ENCODE measurements around the gene ANKRA2.

ANKRA2 gene

GRCh38 chr5:73513996-73514395, 51.4 kb downstream of the ANKRA2 start:
- TF ChIP-seq ZBTB7A (IDR thresholded peaks at IDR 0.05; ENCODE audit: low read depth), result no peak
- TF ChIP-seq TAF1 (IDR thresholded peaks at IDR 0.05; ENCODE audit: low read depth), result no peak
- no peak for TF ChIP-seq TEAD4 (IDR thresholded peaks at IDR 0.05)
- TF ChIP-seq, protein P1, sequence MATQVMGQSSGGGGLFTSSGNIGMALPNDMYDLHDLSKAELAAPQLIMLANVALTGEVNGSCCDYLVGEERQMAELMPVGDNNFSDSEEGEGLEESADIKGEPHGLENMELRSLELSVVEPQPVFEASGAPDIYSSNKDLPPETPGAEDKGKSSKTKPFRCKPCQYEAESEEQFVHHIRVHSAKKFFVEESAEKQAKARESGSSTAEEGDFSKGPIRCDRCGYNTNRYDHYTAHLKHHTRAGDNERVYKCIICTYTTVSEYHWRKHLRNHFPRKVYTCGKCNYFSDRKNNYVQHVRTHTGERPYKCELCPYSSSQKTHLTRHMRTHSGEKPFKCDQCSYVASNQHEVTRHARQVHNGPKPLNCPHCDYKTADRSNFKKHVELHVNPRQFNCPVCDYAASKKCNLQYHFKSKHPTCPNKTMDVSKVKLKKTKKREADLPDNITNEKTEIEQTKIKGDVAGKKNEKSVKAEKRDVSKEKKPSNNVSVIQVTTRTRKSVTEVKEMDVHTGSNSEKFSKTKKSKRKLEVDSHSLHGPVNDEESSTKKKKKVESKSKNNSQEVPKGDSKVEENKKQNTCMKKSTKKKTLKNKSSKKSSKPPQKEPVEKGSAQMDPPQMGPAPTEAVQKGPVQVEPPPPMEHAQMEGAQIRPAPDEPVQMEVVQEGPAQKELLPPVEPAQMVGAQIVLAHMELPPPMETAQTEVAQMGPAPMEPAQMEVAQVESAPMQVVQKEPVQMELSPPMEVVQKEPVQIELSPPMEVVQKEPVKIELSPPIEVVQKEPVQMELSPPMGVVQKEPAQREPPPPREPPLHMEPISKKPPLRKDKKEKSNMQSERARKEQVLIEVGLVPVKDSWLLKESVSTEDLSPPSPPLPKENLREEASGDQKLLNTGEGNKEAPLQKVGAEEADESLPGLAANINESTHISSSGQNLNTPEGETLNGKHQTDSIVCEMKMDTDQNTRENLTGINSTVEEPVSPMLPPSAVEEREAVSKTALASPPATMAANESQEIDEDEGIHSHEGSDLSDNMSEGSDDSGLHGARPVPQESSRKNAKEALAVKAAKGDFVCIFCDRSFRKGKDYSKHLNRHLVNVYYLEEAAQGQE (IDR thresholded peaks at IDR 0.05; ENCODE audit: low read depth), result no peak
- no peak for TF ChIP-seq FOXM1 (IDR thresholded peaks at IDR 0.05; ENCODE audit: borderline replicate concordance, low read depth)
- TF ChIP-seq CREB1 (IDR thresholded peaks at IDR 0.05; ENCODE audit: low read depth), result no peak
- TF ChIP-seq RAD21 (IDR thresholded peaks at IDR 0.05; ENCODE audit: low read depth), result no peak
- TF ChIP-seq NFIC (IDR thresholded peaks at IDR 0.05), result no peak
- TF ChIP-seq EGR1 (IDR thresholded peaks at IDR 0.05), result no peak
- TF ChIP-seq, protein P2, sequence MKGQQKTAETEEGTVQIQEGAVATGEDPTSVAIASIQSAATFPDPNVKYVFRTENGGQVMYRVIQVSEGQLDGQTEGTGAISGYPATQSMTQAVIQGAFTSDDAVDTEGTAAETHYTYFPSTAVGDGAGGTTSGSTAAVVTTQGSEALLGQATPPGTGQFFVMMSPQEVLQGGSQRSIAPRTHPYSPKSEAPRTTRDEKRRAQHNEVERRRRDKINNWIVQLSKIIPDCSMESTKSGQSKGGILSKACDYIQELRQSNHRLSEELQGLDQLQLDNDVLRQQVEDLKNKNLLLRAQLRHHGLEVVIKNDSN (IDR thresholded peaks at IDR 0.05), result no peak
- TF ChIP-seq CEBPB (IDR thresholded peaks at IDR 0.05), result no peak
- TF ChIP-seq EP300 (IDR thresholded peaks at IDR 0.05; ENCODE audit: borderline replicate concordance), result no peak
- TF ChIP-seq YY1 (IDR thresholded peaks at IDR 0.05; ENCODE audit: low read depth), result no peak
- no peak for TF ChIP-seq MAX (IDR thresholded peaks at IDR 0.05)
- TF ChIP-seq TCF12 (IDR thresholded peaks at IDR 0.05; ENCODE audit: low read depth), result no peak

DNA sequence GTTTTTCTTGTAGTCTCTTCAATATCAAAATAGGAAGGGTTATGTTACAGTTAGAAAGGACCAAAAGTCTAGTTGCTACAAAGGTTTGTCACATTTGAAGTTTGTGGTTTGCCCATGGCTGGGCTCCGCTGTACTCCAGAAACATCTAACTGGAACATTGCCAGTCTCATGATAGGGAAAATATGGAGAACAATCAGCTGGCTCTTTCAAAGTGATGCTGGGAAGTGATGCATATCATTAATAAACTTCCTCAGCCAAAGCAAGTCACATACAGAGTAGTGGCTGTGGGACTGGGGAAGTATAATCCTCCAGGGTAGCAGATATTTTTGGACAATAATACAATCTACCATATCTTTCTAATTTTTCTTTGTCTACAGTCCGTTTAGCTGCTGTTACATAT, 58.4 kb downstream of the ANKRA2 start:
- TF ChIP-seq TAF1 (IDR thresholded peaks at IDR 0.05; ENCODE audit: low read depth) (no peak), CREB1 (IDR thresholded peaks at IDR 0.05; ENCODE audit: low read depth) (no peak), FOXM1 (IDR thresholded peaks at IDR 0.05; ENCODE audit: borderline replicate concordance, low read depth) (no peak), RAD21 (IDR thresholded peaks at IDR 0.05; ENCODE audit: low read depth) (no peak), TEAD4 (IDR thresholded peaks at IDR 0.05) (no peak), CEBPB (IDR thresholded peaks at IDR 0.05) (no peak), ZBTB7A (IDR thresholded peaks at IDR 0.05; ENCODE audit: low read depth) (no peak), EGR1 (IDR thresholded peaks at IDR 0.05) (no peak), YY1 (IDR thresholded peaks at IDR 0.05; ENCODE audit: low read depth) (no peak), MAX (IDR thresholded peaks at IDR 0.05) (no peak), TCF12 (IDR thresholded peaks at IDR 0.05; ENCODE audit: low read depth) (no peak), NFIC (IDR thresholded peaks at IDR 0.05) (no peak)
- TF ChIP-seq, protein P2 (IDR thresholded peaks at IDR 0.05), result no peak
- TF ChIP-seq, protein P1 (IDR thresholded peaks at IDR 0.05; ENCODE audit: low read depth), result no peak

- TF ChIP-seq RAD21 (IDR thresholded peaks at IDR 0.05; ENCODE audit: low read depth) (no peak), NFIC (IDR thresholded peaks at IDR 0.05) (no peak), CREB1 (IDR thresholded peaks at IDR 0.05; ENCODE audit: low read depth) (no peak), FOXM1 (IDR thresholded peaks at IDR 0.05; ENCODE audit: borderline replicate concordance, low read depth) (no peak), ZBTB7A (IDR thresholded peaks at IDR 0.05; ENCODE audit: low read depth) (no peak), TEAD4 (IDR thresholded peaks at IDR 0.05) (no peak), TCF12 (IDR thresholded peaks at IDR 0.05; ENCODE audit: low read depth) (no peak), YY1 (IDR thresholded peaks at IDR 0.05; ENCODE audit: low read depth) (no peak), TAF1 (IDR thresholded peaks at IDR 0.05; ENCODE audit: low read depth) (no peak), CEBPB (IDR thresholded peaks at IDR 0.05) (no peak), EGR1 (IDR thresholded peaks at IDR 0.05) (no peak)
- TF ChIP-seq, protein P2 (IDR thresholded peaks at IDR 0.05), result no peak
- TF ChIP-seq, protein P1 (IDR thresholded peaks at IDR 0.05; ENCODE audit: low read depth), result no peak
These were observed 58.9 kb downstream of the ANKRA2 start for GRCh38 chr5:73506459-73506955.

All from Ishikawa (cell line).